ENCODE measurements around the gene TBCD. TPM values are rescaled to one million over a fixed set of nuclear protein-coding genes. Genes with fewer than 3 reads are reported as not detected.
"Not testable (repeated sequence)": the region's sequence is repeated elsewhere in the genome, so short reads cannot be mapped to it uniquely, and the experiment has no call there.

The TBCD gene
- total RNA-seq, 1 donor from 2014 or later = 59.8 TPM

DNA sequence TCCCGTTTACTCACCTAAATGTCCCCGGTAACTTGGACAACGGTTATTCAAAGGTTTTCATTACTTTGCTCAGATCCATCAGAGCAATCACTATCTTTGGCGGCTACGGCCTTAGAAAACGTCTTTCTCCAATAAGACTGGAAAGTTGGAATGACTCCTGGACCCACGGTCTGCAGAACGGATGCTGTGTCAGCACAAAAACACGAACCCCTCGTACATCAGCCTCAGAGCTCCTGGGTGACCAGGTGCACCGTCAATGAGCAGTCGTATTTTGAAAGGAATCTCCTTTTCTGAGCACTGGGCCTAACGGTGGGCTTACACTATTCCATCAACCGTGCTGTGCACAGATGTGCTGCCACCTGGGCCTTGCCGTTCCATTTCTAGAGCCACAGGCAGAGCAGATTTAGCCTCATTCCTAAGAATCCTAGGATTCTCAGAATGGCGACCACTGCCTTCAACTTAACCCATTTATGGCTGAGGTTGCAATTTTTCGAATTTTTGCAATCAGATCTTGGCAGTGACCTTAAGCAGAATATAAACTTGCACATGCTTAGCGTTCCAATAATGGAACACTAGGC, 198.7 kb downstream of the TBCD start:
- Mint-ChIP-seq H3K9me3 (ENCODE audit: low read depth) (peaks cover 74% of the 10 kb centered on the region), H3K27me3 (ENCODE audit: low read depth) (no peaks in the 10 kb centered on the region), H3K4me1 (ENCODE audit: low read depth) (no peaks in the 10 kb centered on the region), H3K36me3 (ENCODE audit: low read depth) (peaks cover 66% of the 10 kb centered on the region), H3K27ac (ENCODE audit: unreplicated experiment) (no peak overlapping the region), H3K4me3 (ENCODE audit: unreplicated experiment) (no peak overlapping the region)
- TF ChIP-seq, protein P1, sequence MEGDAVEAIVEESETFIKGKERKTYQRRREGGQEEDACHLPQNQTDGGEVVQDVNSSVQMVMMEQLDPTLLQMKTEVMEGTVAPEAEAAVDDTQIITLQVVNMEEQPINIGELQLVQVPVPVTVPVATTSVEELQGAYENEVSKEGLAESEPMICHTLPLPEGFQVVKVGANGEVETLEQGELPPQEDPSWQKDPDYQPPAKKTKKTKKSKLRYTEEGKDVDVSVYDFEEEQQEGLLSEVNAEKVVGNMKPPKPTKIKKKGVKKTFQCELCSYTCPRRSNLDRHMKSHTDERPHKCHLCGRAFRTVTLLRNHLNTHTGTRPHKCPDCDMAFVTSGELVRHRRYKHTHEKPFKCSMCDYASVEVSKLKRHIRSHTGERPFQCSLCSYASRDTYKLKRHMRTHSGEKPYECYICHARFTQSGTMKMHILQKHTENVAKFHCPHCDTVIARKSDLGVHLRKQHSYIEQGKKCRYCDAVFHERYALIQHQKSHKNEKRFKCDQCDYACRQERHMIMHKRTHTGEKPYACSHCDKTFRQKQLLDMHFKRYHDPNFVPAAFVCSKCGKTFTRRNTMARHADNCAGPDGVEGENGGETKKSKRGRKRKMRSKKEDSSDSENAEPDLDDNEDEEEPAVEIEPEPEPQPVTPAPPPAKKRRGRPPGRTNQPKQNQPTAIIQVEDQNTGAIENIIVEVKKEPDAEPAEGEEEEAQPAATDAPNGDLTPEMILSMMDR (IDR thresholded peaks at IDR 0.05) = no peak
- peak; percentile 3 for DNase-seq (ENCODE audit: low spot score)

DNA sequence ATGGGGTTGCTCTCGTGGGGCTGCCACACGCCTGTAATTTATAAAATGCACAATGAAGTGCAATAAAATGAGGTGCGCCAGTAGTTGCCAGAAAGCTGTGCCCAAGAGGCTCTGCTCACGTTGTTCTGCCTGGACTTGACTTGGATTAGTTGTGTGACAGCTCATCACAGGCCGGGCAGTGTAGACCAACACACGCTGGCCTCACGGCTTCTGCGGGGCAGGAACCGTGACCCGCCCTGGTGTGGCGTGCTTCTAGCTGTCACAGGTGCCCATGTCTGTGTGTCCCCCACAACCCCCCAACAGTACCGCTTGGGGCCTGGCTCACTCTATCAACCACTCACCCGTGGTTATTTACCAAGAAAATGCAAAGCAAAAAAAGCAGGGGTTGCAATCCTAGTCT, 200.2 kb downstream of the TBCD start:
- no peak overlapping the region for H3K27ac Mint-ChIP-seq (ENCODE audit: unreplicated experiment)
- no peak overlapping the region for H3K4me3 Mint-ChIP-seq (ENCODE audit: unreplicated experiment)
- DNase-seq (ENCODE audit: low spot score) = peak; percentile 89
- TF ChIP-seq, protein P1 (IDR thresholded peaks at IDR 0.05) = no peak
- no peaks in the 10 kb centered on the region for H3K27me3 Mint-ChIP-seq (ENCODE audit: low read depth)
- H3K9me3 Mint-ChIP-seq (ENCODE audit: low read depth) = peaks cover 64% of the 10 kb centered on the region
- no peaks in the 10 kb centered on the region for H3K4me1 Mint-ChIP-seq (ENCODE audit: low read depth)
- H3K36me3 Mint-ChIP-seq (ENCODE audit: low read depth) = peaks cover 59% of the 10 kb centered on the region

DNA sequence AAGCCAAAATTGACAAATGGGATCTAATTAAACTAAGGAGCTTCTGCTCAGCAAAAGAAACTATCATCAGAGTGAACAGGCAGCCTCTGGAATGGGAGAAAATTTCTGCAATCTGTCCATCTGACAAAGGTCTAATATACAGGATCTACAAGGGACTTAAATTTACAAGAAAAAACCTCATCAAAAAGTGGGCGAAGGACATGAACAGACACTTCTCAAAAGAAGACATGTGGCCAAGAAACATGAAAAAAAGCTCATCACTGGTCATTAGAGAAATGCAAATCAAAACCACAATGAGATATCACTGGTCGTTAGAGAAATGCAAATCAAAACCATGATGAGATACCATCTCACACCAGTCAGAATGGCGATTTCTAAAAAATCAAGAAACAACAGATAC, 203.2 kb downstream of the TBCD start:
- not testable (repeated sequence) for H3K4me3 Mint-ChIP-seq (ENCODE audit: unreplicated experiment); DNase-seq (ENCODE audit: low spot score); H3K4me1 Mint-ChIP-seq (ENCODE audit: low read depth); H3K27me3 Mint-ChIP-seq (ENCODE audit: low read depth); H3K27ac Mint-ChIP-seq (ENCODE audit: unreplicated experiment)
- Mint-ChIP-seq H3K9me3 (ENCODE audit: low read depth) (peaks cover 51% of the 10 kb centered on the region), H3K36me3 (ENCODE audit: low read depth) (peaks cover 43% of the 10 kb centered on the region)

DNA sequence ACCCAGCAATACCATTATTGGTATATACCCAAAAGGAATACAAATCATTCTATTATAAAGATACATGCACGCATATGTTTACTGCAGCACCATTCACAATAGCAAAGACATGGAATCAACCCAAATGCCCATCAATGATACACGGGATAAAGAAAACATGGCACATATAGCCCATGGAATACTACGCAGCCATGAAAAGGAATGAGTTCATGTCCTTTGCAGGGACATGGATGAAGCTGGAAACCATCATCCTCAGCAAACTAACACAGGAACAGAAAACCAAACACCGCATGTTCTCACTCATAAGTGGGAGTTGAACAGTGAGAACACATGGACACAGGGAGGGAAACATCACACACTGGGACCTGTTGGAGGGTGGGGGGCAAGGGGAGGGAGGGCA, 203.8 kb downstream of the TBCD start:
- Mint-ChIP-seq H3K9me3 (ENCODE audit: low read depth) (peaks cover 46% of the 10 kb centered on the region), H3K36me3 (ENCODE audit: low read depth) (peaks cover 40% of the 10 kb centered on the region)
- H3K4me1 Mint-ChIP-seq (ENCODE audit: low read depth); H3K4me3 Mint-ChIP-seq (ENCODE audit: unreplicated experiment); H3K27me3 Mint-ChIP-seq (ENCODE audit: low read depth); DNase-seq (ENCODE audit: low spot score); H3K27ac Mint-ChIP-seq (ENCODE audit: unreplicated experiment): not testable (repeated sequence)

DNA sequence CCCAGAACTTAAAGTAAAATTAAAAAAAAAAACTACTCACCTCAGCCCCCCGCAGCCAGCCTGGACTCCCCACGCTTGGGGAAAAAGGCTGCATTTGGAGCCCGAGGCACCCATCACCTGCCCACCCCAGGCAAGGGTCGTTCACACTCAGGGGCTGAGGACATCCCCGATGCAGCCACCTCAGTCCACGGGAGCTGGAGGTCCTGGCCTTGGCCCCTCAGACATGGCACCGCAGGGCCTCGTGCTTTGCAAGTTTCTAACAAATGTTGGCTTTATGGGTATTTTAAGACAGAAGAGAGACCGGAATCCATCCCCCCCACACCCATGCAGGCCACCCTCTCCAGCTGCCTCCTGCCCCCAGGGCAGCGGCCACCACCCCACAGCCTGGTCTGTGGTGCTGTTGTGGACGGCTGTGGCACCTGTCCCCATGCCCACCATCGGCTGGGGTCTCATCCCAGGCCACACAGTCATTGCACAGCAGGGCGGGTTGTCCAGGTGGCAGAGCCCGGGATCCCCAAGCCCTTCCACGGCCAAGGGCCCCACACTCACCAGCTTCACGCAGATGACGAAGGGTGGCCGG, 204.4 kb downstream of the TBCD start:
- Mint-ChIP-seq H3K27ac (ENCODE audit: unreplicated experiment) (no peak overlapping the region), H3K9me3 (ENCODE audit: low read depth) (peaks cover 42% of the 10 kb centered on the region), H3K4me1 (ENCODE audit: low read depth) (no peaks in the 10 kb centered on the region), H3K36me3 (ENCODE audit: low read depth) (peaks cover 39% of the 10 kb centered on the region), H3K27me3 (ENCODE audit: low read depth) (no peaks in the 10 kb centered on the region), H3K4me3 (ENCODE audit: unreplicated experiment) (no peak overlapping the region)
- TF ChIP-seq, protein P1 (IDR thresholded peaks at IDR 0.05) = no peak
- DNase-seq (ENCODE audit: low spot score) = peak; percentile 70

DNA sequence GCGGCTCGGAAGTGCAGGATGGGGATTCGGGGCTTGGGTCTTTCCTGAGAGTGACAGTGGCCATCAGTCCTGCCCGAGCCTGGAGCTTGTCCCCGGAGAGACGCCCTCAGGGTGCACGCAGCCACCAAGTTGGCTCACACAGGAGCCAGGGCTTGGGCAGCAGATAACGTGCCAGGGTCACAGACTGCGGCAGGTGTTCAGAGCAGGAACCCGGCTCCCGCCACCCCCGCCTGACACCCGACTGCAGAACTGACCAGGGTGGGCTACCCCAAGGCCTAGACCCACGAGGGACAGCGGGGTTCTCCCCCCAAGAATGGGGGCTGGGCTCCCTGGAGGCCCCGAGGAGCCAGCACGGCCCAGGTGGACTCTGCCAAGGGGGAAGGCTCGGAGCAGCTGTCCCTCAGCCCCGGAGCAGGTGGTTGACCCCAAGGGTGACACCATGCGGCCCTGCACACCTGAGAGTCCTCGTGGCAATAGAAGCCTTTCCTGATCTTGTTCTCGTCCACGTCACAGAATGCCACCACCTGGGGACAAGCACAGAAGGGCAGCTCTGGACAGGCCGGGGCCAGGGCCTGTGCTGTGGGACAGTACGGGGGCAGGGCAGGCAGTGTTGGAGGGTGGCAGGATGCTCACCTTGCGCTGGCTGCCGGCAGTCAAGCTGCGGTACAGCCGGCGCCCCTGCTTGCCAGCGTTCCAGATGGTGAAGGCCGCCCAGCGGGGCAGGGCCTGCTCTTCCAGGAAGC, 205.0 kb downstream of the TBCD start:
- Mint-ChIP-seq H3K27ac (ENCODE audit: unreplicated experiment) (no peak overlapping the region), H3K9me3 (ENCODE audit: low read depth) (peaks cover 36% of the 10 kb centered on the region), H3K36me3 (ENCODE audit: low read depth) (peaks cover 34% of the 10 kb centered on the region), H3K4me3 (ENCODE audit: unreplicated experiment) (no peak overlapping the region), H3K4me1 (ENCODE audit: low read depth) (no peaks in the 10 kb centered on the region), H3K27me3 (ENCODE audit: low read depth) (no peaks in the 10 kb centered on the region)
- DNase-seq (ENCODE audit: low spot score) = peak; percentile 81
- TF ChIP-seq, protein P1 (IDR thresholded peaks at IDR 0.05) = no peak
